ENCODE results near the gene HERC5. TPM values are rescaled to one million over a fixed set of nuclear protein-coding genes. Genes with fewer than 3 reads are reported as not detected.

HERC5 gene
- total RNA-seq, 1 donor from 2014 or later, result 57.7 TPM

Other genes with a start within 250 kb of the HERC5 start
- 72.1 and 75.1 TPM in 2 replicates for gene PPM1K, start 172.6 kb upstream of the HERC5 start, total RNA-seq
- 53.0 and 55.2 TPM in 2 replicates for gene HERC6, start 78.3 kb upstream of the HERC5 start, total RNA-seq
- 47.4 and 53.5 TPM in 2 replicates for gene PYURF, start 66.7 kb downstream of the HERC5 start, total RNA-seq
- 25.6 and 33.2 TPM in 2 replicates for gene HERC3, start 135.4 kb downstream of the HERC5 start, total RNA-seq
- gene NAP1L5, start 240.7 kb downstream of the HERC5 start, total RNA-seq, result 4.1 and 4.6 TPM in 2 replicates

Data from T-helper 1 cell treated with Interleukin-12 subunit alpha and Interleukin-12 subunit beta and Interleukin-4 antibody, amounts not matched to agents 30 ng/mL and 1 ng/mL, for 36 hours (primary cell).